Glutamatergic neuron (in vitro differentiated cells): ENCODE results near the gene C4orf54. TPM values are rescaled to one million over a fixed set of nuclear protein-coding genes. Genes with fewer than 3 reads are reported as not detected.

Source experiments
- DNase-seq: peaks from one replicate; pipeline ENCODE4 v3.0.0; 2022
- H3K27ac Mint-ChIP-seq: one replicate; pipeline ENCODE4 v1.8.0; 2020; ENCODE audit warnings: mild to moderate bottlenecking, mixed read lengths, inconsistent platforms; ENCODE audit not compliant: unreplicated experiment
- H3K27me3 Mint-ChIP-seq: one replicate; pipeline ENCODE4 v1.8.0; 2020; ENCODE audit warnings: mild to moderate bottlenecking, moderate library complexity, mixed read lengths, inconsistent platforms; ENCODE audit not compliant: unreplicated experiment
- H3K36me3 Mint-ChIP-seq: one replicate; pipeline ENCODE4 v1.8.0; 2020; ENCODE audit warnings: mild to moderate bottlenecking, mixed read lengths, inconsistent platforms; ENCODE audit not compliant: unreplicated experiment
- H3K4me1 Mint-ChIP-seq: one replicate; pipeline ENCODE4 v1.8.0; 2020; ENCODE audit warnings: mild to moderate bottlenecking, low read depth, mixed read lengths, inconsistent platforms; ENCODE audit not compliant: unreplicated experiment
- H3K4me3 Mint-ChIP-seq: one replicate; pipeline ENCODE4 v1.8.0; 2020; ENCODE audit warnings: mild to moderate bottlenecking, mixed read lengths, inconsistent platforms; ENCODE audit not compliant: unreplicated experiment
- H3K9me3 Mint-ChIP-seq: one replicate; pipeline ENCODE4 v1.8.0; 2020; ENCODE audit warnings: mild to moderate bottlenecking, moderate library complexity, mixed read lengths, inconsistent platforms; ENCODE audit not compliant: unreplicated experiment
- total RNA-seq: library from RNA; stranded (reverse); fragmentation: NEBNext Ultra II Directional; extraction: Animal tissue kit (Norgen Biotek cat#: 25700); gene quantifications from one replicate; pipeline ENCODE4 v1.2.1, GENCODE V29; 2021; ENCODE audit not compliant: unreplicated experiment
- TF ChIP-seq, protein P1 (sequence below): fragments of 200-600 bp; sonication (generic); IDR thresholded peaks from one replicate; pipeline ENCODE4 v1.5.0; 2021; ENCODE audit not compliant: partially characterized antibody, unreplicated experiment

Gene C4orf54
- total RNA-seq, 1 donor from 2014 or later: not detected

DNA sequence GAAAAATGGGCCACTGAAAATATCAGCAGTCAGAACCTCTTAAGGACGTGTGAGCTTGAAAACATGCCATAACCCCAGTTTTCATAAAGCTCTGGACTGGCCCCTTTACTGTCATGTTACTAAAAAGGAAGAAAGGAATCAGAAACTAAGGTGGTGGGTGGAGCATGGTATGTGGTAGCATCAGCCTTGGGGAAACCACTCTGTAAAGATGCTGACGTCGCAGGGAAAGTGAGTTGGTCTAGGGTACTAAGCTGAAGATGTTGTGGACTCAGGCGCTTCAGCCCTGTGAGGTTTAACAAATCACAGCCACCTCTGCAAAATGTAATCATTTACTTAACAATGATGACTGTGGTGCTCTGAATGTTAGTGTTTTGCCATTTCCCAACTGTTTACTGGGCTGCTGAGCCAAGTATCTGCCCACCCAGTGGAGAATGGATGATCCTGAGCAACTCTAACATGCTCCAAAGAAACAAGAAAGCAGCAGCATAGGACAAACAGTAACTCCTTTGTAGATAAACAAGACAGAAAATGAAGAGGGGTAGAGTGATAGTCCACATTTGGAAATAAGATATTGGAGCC lies 33.4 kb downstream of the C4orf54 start:
- TF ChIP-seq, protein P1, sequence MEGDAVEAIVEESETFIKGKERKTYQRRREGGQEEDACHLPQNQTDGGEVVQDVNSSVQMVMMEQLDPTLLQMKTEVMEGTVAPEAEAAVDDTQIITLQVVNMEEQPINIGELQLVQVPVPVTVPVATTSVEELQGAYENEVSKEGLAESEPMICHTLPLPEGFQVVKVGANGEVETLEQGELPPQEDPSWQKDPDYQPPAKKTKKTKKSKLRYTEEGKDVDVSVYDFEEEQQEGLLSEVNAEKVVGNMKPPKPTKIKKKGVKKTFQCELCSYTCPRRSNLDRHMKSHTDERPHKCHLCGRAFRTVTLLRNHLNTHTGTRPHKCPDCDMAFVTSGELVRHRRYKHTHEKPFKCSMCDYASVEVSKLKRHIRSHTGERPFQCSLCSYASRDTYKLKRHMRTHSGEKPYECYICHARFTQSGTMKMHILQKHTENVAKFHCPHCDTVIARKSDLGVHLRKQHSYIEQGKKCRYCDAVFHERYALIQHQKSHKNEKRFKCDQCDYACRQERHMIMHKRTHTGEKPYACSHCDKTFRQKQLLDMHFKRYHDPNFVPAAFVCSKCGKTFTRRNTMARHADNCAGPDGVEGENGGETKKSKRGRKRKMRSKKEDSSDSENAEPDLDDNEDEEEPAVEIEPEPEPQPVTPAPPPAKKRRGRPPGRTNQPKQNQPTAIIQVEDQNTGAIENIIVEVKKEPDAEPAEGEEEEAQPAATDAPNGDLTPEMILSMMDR: no peak
- Mint-ChIP-seq H3K27me3 (no peaks in the 10 kb centered on the region), H3K4me1 (no peaks in the 10 kb centered on the region), H3K27ac (no peak overlapping the region), H3K4me3 (no peak overlapping the region), H3K9me3 (no peaks in the 10 kb centered on the region), H3K36me3 (no peaks in the 10 kb centered on the region)
- no peak for DNase-seq

DNA sequence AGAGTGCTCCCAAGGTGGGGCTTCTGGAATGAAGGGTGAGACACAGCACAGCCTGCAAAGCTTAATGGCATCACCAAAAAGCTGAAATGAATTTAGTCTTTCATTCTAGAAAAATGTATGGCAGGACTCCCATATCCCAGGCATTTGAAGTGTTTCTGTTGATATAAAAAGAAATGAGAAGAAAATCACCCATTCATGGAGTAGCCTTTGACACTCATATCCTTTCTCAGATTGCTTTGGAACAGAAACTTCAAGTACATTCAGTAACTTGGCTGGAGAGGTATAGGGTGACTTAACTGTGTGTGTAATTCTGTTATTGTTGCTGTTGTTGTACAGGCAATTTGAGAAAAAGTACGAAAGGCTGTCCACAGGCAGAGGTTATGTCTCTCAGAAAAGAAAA lies 35.3 kb downstream of the C4orf54 start:
- Mint-ChIP-seq H3K4me3 (no peak overlapping the region), H3K4me1 (no peaks in the 10 kb centered on the region), H3K27ac (no peak overlapping the region), H3K9me3 (no peaks in the 10 kb centered on the region), H3K27me3 (no peaks in the 10 kb centered on the region), H3K36me3 (no peaks in the 10 kb centered on the region)
- DNase-seq: no peak
- TF ChIP-seq, protein P1: no peak

DNA sequence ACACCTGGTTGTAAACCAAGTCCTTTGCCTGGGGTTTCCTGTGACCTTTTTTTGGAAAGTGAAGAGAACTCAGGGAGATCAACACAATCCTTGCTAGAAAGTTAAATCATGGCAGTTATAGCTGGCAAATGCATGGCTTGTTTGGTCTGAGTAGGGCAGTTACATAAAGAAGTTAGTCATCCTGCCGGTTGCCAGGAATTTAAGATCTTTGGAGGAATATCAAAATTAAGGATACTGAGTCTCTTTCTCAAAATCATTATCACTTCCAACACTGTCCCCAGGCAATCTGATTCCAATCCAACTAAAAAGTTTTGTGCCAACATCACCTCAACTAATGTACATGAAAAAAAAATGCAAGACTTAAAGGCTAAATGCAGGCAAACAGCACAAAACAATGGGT lies 40.3 kb downstream of the C4orf54 start:
- Mint-ChIP-seq H3K27ac (no peak overlapping the region), H3K4me1 (no peaks in the 10 kb centered on the region), H3K9me3 (no peaks in the 10 kb centered on the region), H3K36me3 (no peaks in the 10 kb centered on the region), H3K4me3 (no peak overlapping the region), H3K27me3 (no peaks in the 10 kb centered on the region)
- DNase-seq: no peak
- TF ChIP-seq, protein P1: no peak

DNA sequence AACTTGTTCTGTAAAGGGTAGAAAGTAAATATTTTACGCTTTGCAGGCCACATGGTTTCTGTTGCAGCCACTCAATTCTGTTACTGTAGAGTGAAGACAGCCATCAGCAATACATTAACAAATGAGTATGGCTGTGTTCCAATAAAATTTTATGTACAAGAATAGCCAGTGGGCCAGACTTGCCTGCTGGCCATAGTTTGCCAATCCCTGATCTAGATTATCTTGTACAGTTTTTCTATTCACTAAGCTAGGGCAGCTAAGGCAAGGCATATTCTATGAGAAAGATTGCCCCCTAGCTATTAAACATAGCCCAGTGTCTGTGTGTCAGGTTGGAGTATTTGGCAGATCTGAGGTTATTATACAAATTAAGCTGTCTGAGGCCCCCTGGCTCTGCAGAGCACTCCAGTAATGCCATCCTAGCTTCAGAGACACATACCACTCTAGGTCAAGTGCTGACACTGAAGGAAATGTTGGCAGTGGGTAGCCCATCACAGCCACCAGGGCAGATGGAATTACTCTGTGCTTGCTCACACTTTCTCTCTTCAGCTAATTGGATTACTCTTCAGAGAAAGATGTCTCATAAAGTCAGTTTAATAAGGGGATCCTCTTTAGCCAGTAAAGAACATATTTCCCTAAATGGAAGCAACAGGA lies 42.3 kb downstream of the C4orf54 start:
- Mint-ChIP-seq H3K9me3 (no peaks in the 10 kb centered on the region), H3K4me3 (no peak overlapping the region), H3K27ac (no peak overlapping the region), H3K36me3 (no peaks in the 10 kb centered on the region), H3K27me3 (no peaks in the 10 kb centered on the region), H3K4me1 (no peaks in the 10 kb centered on the region)
- TF ChIP-seq, protein P1: no peak
- no peak for DNase-seq

DNA sequence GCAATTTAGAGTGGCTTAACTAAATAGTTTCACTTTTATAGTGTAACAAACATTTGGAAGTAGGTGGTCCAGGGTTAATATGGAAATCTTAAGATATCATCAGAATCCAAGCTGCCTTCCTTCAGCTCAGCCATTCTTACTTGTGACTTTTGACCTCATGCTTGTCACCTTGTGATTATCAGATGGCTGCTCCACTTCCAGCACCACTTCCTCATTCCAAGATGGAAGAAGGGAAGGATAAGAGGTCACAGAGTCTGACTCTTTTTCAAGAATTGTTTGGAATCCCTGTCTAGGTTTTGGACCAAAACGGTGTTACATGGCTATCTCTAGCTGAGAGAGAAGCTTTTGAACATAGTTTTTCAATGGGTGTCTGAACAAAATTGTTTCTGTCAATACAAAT lies 43.1 kb downstream of the C4orf54 start:
- H3K27ac Mint-ChIP-seq: no peak overlapping the region
- no peak for DNase-seq
- no peak overlapping the region for H3K4me3 Mint-ChIP-seq
- TF ChIP-seq, protein P1: no peak
- H3K36me3 Mint-ChIP-seq: no peaks in the 10 kb centered on the region
- H3K9me3 Mint-ChIP-seq: no peaks in the 10 kb centered on the region
- no peaks in the 10 kb centered on the region for H3K27me3 Mint-ChIP-seq
- H3K4me1 Mint-ChIP-seq: no peaks in the 10 kb centered on the region
